Stimulated activated CD8-positive, alpha-beta memory T cell treated with anti-CD3 and anti-CD28 coated beads, Interleukin-12 subunit alpha, Interleukin-12 subunit beta, amount 100 ng/mL, for 24 hours (primary cell): ENCODE data around the gene HSPBP1.

Source experiments
- DNase-seq: peaks from one replicate; pipeline ENCODE4 v3.0.0-alpha.2; 2020; ENCODE audit errors: extremely low read depth

Gene HSPBP1

GRCh38 chr19:55255618-55256423 lies 24.1 kb downstream of the HSPBP1 start:
- peak; percentile 9 for DNase-seq

DNA sequence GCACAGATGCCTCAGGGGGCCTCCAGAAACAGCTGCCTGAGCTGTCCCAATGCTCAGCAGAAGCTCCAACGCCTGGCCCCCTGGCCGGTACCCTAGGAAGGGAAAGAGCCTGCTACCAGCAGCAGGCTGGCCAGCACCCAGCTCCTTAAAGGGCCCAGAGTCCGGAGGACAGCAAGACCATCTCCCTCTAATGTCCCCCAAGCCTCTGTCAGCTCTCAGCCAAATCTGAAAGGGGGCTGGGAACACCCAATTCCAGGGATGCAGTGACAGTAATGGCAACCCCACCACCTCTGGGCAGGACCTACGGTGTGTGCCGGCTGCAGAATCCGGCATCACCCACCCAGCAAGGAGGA lies 25.3 kb downstream of the HSPBP1 start:
- no peak for DNase-seq

GRCh38 chr19:55253842-55254624 lies 25.9 kb downstream of the HSPBP1 start:
- peak; percentile 8 for DNase-seq

DNA sequence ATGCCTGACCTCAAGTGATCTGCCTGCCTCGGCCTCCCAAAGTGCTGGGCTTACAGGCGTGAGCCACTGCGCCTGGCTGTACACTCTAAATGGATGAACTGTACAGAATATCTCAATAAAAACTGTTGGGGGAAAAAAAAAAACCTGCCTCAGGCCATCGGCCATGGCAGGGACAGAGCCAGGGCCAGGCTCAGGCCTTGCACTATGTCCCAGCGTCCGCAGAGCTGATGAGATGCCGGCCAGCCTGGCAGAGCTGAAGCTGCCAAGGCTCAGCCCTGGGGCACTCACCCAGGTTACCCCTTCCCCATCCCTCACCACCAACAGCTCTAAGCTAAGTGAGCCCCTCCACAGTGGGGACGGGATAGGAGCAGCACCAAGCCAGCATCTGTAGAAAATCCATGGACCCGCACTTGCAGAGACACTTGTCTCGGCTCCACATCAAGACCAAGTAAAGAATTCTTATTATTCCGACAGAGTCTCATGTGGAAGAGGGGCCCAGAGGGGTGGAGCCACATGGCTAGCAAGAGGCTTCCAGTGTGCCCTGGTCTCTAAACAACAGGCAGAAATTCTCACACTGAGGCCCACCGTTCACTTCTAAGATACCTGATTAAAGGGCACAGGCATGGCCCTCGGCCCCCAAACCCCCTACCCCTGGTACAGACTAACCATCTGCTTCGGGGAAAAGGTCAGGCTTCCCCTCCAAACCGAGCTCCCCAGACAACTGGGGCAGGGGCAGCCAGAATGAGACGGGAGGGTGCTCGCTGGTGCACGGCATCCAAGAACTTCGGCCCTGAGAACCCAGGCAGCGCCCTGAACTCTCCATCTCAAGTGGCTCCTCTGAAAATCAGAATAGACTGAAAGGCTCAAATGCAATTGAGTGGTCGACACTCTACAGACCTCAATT lies 26.9 kb downstream of the HSPBP1 start:
- DNase-seq, result no peak

DNA sequence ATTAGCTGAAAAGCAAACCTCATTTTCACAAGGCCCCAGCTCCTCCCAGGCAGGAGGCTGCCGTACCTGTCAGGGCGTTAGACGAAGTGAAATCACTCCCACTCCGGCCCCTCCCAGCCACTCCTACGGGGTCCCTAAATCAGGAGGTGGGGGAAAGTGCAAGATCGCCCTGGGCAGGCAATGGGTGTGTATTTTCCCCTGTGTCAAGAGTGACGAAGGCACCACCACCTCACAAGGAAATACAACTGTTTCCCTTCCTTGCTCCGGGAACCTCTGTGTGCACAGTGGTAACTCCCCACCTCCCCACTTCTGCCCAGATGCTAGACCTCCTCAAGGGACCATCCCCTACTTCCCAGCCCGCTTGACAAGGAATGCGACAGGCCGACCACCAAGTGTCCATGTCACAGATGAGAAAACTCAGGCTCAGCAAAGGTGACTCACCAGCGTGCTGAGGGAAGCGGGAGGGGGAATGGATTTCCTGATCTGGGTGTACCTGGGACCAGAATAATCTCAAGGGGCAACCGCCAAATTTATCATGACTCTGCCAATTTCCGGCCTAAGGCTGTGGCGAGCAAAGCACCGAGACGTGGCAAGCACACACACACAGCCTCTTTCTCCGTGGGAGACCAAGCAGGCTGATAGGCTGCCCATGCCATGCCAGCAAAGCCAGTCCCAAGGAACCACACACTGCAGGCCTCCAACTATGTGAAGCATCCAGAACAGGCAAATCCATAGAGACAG lies 28.4 kb downstream of the HSPBP1 start:
- DNase-seq, result peak; percentile 9

DNA sequence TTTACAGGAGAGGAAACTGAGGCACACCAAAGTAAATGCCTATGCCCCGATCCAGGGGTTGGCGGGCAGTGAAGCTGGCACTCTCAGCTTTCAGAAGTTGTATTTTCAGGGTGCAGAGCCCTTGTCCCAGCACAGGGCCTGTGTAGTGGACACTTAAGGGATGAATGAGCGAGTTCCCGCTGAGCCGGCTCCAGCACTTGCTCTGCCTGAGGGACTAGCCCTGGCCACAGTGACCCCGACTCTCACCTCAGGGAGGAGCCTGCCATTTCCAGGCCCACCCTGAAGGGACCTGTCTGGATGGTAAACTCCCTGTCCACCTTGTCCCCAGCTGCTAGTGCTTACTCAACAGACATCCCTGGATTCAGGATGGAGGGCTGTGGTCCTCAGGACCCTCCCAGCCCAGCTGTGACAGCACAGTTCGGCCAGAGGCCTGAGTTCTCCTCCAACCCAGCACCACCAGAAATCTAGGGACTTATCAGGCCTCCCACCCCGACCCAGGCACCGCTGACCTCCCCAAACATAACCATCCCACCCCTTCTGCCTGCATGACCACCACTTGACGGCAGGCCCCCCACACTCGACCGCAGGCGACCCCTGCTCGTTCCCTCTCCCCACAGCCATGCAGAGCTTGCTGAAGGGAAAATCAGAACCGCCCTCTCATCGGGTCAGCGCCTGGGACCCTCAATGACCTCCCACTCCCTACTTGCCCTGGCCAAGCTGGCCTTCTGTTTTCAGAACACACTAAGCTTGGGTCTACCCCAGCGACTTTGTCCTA lies 29.5 kb downstream of the HSPBP1 start:
- DNase-seq, result no peak

GRCh38 chr19:55249841-55250240 lies 30.1 kb downstream of the HSPBP1 start:
- no peak for DNase-seq

DNA sequence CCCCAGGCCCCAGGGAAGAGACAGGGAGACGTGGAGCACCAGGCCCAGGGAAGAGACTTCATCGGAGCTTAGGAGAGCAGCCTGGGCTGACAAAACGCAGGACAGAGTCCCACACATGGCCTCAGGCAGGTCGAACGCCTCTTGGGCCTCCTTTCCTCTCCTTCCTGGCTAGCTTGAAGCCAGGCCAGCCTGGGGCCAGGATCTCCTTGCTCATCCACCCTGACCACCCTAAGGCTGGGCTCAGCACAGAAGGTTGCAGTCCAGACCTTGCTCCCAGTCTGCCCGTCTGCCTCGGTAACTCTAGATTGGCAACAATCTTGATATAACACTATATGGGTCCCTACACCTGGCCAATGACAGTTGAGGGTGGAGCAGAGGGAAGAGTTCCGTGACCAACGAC lies 31.2 kb downstream of the HSPBP1 start:
- DNase-seq, result no peak

DNA sequence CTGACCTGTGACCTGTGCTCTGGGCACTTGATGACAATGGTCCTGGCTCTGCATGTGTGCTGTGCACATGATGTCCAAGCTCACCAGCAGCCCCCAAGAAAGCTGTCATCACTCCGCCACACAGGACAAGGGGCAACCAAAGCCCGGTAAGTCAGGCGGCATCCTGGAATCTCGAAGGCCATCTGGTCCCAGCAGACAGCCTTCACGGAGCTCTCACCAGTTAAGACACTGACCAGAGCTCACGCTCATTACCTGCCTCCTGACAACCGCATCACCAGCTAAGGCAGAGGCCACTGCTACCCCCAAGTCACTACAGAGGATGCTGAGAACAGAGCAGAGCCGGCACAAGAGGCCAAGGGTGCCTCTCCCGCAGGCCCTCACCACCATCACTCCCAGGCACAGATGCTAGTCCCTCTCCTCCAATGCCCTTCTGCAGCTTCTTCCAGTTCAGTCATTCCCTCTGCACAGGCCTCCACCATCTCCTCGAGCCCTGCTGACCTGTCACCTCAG lies 31.7 kb downstream of the HSPBP1 start:
- no peak for DNase-seq

- DNase-seq, result no peak
These were observed 32.2 kb downstream of the HSPBP1 start for GRCh38 chr19:55247621-55248099.

GRCh38 chr19:55246462-55247451 lies 33.2 kb downstream of the HSPBP1 start:
- no peak for DNase-seq

DNA sequence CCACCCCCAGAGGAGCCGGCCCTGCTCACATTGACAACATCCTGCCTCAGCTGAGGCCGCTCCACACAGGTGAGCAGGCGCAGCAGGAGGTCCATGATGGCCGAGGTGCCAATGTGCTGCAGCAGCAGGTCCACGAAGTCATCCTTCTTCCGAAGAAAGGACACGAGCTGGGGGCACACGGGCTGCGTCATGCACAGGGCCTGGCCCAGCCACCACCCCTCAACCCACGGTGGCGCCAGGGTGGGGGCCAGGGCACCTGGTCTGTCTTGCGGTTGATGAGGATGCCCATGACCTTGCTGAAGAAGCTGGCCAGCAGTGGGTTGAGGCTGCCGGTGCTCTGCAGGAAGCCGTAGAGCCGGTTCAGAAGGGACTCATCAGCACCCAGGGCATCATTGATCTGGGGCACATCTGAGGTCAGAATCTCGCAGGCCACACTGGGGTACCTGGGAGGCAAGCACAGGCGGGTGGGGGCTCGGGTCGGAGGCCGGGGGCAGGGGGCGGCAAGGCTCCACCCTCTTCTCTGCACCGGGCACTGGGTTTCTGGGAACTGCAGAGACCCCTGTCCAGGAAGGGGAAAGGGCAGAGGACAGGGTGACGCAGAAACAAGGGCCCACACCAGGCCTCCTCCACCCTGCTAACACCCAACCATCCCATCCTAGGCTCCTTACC lies 34.5 kb downstream of the HSPBP1 start:
- no peak for DNase-seq

DNA sequence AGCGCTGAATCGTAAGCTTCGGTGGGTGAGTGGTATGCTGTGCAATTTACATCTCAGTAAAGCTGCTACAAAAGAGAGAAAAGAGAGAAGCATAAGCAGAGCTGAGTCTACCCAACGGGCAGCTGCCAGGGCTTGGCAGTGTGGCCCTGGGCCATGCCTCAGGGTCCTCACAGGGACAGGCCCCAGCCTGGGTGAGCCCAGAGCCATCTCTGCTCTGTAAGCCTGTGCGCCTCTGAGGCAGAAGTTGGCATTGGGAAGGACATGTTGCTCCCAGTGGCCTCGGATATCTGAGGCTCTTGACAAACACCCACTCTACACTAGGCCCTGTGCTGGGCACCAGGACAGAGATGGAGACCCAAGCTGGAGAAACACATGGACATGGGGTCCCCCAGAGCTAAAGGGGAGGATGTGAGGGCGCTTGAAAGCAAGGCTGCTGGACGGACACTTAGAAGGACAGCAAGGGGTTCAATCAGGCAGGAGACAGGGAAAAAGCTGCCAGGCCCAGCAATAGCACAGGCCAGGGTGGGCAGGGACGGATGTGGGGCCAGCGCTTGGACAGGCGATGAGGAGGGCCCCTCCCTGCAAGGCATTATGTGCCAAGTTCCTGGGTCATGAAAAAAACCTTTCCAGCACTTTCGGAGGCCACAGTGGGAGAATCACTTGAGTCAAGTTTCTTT lies 35.8 kb downstream of the HSPBP1 start:
- DNase-seq, result no peak

DNA sequence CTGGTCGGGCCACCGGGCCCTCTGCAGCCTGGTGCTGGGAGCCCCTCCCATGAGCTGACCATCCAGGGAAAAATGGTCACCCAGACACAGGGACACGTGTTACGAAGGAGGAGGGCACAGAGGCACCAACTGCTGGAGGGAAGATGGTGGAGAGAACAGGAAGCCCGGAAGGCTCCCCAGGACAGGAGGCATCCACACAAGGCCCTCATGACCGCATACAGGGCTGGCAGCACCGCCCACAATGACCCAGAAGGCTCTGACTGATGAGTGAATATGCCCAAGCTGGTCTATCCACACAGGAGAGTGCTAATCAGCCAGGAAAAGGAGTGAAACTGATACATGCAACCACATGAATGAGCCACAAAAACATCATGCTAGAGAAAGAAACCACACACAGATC lies 37.4 kb downstream of the HSPBP1 start:
- no peak for DNase-seq

GRCh38 chr19:55241935-55242464 lies 37.9 kb downstream of the HSPBP1 start:
- no peak for DNase-seq

GRCh38 chr19:55241143-55241934 lies 38.6 kb downstream of the HSPBP1 start:
- no peak for DNase-seq

- DNase-seq, result no peak
These were observed 39.2 kb downstream of the HSPBP1 start for GRCh38 chr19:55240713-55241020.
